Stimulated activated CD8-positive, alpha-beta memory T cell treated with anti-CD3 and anti-CD28 coated beads, Interleukin-15, amount 100 ng/mL, for 48 hours (primary cell): ENCODE measurements around the gene RTN4RL1.
A peak's percentile ranks its signal among the peaks of the same experiment; 100 is the strongest.

Source experiments
- DNase-seq, 2 donors: peaks; one replicate each; pipeline ENCODE4 v3.0.0-alpha.2; 2020; ENCODE audit warnings: low read depth in 2 of 2

The RTN4RL1 gene

GRCh38 chr17:1977583-1978395 lies 47.3 kb downstream of the RTN4RL1 start:
- DNase-seq: no peak

- no peak for DNase-seq
Measured at GRCh38 chr17:1976683-1977064, 48.5 kb downstream of the RTN4RL1 start.

GRCh38 chr17:1976000-1976682 lies 49.0 kb downstream of the RTN4RL1 start:
- no peak for DNase-seq

- no peak for DNase-seq
Measured at GRCh38 chr17:1975573-1975972, 49.6 kb downstream of the RTN4RL1 start.

- DNase-seq: no peak
Measured at GRCh38 chr17:1972487-1973160, 52.5 kb downstream of the RTN4RL1 start.

GRCh38 chr17:1970843-1971384 lies 54.2 kb downstream of the RTN4RL1 start:
- DNase-seq: no peak

GRCh38 chr17:1969712-1970111 lies 55.4 kb downstream of the RTN4RL1 start:
- no peak for DNase-seq

- peak; percentile 15 to 38 for DNase-seq
Measured at GRCh38 chr17:1967213-1967612, 57.9 kb downstream of the RTN4RL1 start.

- no peak for DNase-seq
Measured at GRCh38 chr17:1966274-1967086, 58.7 kb downstream of the RTN4RL1 start.

GRCh38 chr17:1965556-1966273 lies 59.4 kb downstream of the RTN4RL1 start:
- no peak for DNase-seq

GRCh38 chr17:1963250-1963649 lies 61.9 kb downstream of the RTN4RL1 start:
- no peak for DNase-seq

- no peak for DNase-seq
Measured at GRCh38 chr17:1961189-1961588, 63.9 kb downstream of the RTN4RL1 start.

- no peak for DNase-seq
Measured at GRCh38 chr17:1960545-1960912, 64.6 kb downstream of the RTN4RL1 start.

- DNase-seq: no peak
Measured at GRCh38 chr17:1959871-1960544, 65.1 kb downstream of the RTN4RL1 start.

- DNase-seq: no peak
Measured at GRCh38 chr17:1958134-1958881, 66.8 kb downstream of the RTN4RL1 start.

GRCh38 chr17:1957037-1957436 lies 68.1 kb downstream of the RTN4RL1 start:
- no peak for DNase-seq

GRCh38 chr17:1956134-1956533 lies 69.0 kb downstream of the RTN4RL1 start:
- no peak for DNase-seq

GRCh38 chr17:1953831-1954230 lies 71.3 kb downstream of the RTN4RL1 start:
- no peak for DNase-seq

GRCh38 chr17:1951920-1952319 lies 73.2 kb downstream of the RTN4RL1 start:
- no peak for DNase-seq

GRCh38 chr17:1949754-1950153 lies 75.4 kb downstream of the RTN4RL1 start:
- DNase-seq: no peak
